HG03432 (cell line): ENCODE data around the gene COG5.
"Not testable (repeated sequence)": the region's sequence is repeated elsewhere in the genome, so short reads cannot be mapped to it uniquely, and the experiment has no call there.

Experiments
- ATAC-seq: cut with Tn5 transposase; IDR thresholded peaks from one replicate; pipeline ENCODE4 v1.9.1; 2021; ENCODE audit warnings: mild to moderate bottlenecking, moderate library complexity; ENCODE audit not compliant: unreplicated experiment

Gene COG5

DNA sequence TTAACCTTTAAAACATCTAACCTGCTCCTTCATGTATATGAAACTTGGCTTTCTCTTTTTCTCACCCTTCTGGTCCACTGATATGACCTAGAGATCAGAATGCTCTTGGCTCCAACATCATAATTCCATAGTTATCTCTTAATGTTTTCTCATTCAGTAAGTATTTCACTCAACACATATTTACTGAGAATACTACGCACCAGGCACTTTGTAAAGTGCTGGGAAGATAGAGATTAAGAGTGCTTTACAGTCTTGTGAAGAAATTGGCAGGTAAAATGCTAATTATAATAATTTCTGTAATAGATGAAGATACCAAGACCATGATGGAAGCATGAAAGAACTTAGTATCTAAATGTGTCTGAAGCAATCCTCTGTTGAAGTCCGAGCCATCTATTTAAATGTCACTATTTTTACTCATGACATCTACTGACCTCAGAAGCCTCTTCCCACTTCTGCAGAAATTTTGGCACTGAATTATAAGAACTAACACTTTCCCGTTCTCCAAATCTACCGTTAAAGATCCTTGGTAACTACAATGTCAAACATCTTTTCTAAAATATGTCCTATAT is 278.7 kb downstream of the COG5 start:
- no peak for ATAC-seq

DNA sequence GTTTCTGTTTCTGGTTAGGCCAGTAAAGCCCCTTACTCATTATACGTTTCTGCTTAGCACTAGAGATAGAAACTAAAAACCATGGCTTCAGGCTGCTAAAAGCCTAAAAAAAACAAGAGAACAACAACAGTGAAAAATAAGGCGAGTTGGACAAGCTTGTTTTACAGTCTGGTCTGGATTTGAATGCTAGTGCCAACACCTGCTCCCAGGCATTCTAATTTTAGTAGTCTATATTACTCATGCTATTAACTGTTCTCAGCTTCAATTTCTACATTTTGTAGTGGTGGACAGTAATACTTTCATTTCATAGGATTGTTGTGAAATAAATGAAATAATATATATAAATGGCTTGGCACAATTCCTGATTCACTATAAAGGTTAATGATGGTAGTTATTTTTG is 286.4 kb downstream of the COG5 start:
- ATAC-seq: no peak

DNA sequence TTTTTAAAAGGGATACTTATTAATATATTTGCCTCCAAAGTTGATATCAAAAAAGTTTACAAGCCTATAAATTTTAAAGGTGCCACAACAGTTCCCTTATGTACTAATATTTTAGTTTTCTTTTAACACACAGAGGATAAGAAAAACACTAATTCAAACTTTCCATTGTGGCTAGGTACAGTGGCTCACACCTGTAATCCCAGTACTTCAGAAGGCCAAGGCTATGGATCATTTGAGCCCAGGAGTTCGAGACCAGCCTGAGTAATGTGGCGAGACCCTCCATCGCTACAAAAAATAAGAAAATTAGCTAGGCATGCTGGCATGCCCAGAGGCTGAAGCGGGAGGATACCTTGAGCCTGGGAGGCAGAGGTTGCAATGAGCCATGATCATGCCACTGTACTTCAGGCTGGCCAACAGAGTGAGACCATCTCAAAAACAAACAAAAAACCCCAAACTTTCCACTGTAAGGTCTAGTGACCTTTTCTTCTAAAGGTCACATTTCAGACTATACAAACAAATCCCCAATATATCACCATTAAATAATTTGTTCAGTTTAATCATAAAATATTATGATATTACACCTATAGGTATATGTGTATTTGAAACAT is 287.4 kb downstream of the COG5 start:
- no peak for ATAC-seq

GRCh38 chr7:107274506-107274905 is 289.2 kb downstream of the COG5 start:
- ATAC-seq: no peak

- no peak for ATAC-seq
Observed at GRCh38 chr7:107269790-107270189, 293.9 kb downstream of the COG5 start.

- no peak for ATAC-seq
Observed at GRCh38 chr7:107268594-107268993, 295.1 kb downstream of the COG5 start.

GRCh38 chr7:107267138-107267537 is 296.6 kb downstream of the COG5 start:
- ATAC-seq: no peak

DNA sequence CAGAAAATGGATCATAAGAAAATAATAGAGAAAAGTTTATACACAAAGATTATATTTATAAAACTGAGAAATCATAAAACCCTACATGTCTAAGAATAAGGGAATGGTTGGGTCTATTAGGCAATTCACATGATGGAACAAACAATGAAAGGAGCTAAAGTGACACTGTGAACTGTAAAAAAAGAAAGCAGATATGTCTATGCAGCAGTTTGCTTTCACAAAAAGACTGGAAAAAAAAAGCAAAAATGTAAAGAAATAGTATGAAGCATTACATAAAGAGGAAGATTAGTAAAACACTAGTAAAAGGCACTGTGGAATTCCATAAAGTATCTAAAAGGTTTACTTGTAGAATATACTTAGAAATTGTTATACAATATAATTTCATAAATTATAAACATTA is 299.0 kb downstream of the COG5 start:
- ATAC-seq: no peak

DNA sequence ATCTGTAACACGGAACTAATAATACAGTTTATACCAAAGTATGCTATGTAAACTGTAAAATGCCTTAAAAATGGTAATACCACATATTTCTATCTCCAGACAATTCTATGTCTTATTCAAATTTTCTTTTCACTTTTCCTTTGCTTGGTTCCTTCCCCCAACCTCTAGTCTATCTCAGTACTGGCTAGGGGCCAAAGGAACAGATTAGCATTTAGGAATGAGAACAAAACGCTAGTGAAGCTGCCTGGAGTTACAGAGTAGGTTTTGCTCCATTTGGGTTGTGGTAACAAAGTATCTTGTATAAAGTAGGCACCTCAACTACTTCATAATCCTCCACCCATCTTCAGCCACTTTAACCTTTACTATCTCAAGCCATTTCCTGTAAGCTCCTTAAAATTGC is 300.9 kb downstream of the COG5 start:
- ATAC-seq: no peak

DNA sequence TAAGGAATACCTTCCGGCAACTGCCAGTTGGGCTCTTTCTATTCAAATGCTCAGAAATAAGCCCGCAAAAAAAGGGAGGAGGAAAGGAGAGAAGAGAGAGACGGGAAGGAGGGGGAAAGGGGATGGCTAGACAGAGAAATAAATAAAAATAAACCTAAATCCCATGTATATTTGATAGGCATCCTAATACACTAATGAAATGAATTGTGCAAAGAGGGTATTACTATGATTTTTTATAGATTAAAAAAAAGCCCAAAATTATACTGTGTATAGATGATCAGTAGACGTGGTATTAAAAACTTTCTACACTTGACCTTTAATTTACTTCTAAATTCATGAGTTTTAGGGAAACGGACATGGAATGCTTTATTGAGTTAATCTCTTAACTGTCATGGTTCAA is 305.0 kb downstream of the COG5 start:
- ATAC-seq: no peak

DNA sequence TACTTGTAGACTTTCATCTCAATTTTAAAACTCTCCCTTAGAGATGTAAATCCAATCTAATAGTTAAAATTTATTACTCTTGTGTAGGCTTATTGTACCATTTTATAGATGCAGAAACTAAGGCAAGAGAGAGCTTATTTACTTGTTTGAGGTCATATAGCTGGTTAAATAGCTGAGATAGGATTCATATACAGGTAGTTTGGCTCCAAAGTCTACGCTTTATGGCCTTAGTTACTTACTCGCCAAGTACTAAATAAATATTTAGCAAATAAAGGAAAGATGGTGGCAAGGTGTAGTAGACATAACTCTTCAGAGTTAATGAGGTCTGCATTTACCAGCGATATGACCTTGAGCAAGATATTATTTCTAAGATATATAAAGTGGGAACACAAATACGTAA is 308.1 kb downstream of the COG5 start:
- ATAC-seq: no peak

DNA sequence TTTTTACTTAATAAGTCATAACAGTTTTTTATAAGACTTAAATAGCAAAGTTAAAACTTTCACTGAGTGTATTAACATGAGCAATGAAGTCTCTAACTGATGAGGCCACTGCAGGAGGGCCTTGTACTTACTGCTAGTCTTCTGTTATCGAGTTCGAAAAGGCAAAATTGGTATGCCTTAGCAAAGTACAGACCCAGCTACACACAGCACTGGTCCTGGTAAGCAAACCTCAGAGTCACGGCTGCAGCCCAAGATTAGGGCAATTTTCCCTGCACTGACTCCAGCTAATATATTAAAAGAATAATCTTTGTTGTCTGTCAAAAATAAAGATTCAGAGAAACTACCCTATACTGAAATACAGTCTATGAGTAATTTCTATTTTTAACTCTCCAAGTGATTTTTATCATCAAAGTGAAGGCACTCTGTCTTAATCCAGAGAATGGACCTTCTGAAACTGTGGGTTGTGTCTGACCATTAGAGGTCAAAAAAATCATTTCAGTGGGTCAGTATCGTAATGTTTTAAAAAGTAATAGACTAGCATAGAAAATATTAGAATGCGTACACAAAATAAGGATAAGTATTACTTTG is 309.2 kb downstream of the COG5 start:
- ATAC-seq: no peak

GRCh38 chr7:107253599-107253998 is 310.1 kb downstream of the COG5 start:
- ATAC-seq: no peak

GRCh38 chr7:107251963-107252362 is 311.8 kb downstream of the COG5 start:
- ATAC-seq: no peak

DNA sequence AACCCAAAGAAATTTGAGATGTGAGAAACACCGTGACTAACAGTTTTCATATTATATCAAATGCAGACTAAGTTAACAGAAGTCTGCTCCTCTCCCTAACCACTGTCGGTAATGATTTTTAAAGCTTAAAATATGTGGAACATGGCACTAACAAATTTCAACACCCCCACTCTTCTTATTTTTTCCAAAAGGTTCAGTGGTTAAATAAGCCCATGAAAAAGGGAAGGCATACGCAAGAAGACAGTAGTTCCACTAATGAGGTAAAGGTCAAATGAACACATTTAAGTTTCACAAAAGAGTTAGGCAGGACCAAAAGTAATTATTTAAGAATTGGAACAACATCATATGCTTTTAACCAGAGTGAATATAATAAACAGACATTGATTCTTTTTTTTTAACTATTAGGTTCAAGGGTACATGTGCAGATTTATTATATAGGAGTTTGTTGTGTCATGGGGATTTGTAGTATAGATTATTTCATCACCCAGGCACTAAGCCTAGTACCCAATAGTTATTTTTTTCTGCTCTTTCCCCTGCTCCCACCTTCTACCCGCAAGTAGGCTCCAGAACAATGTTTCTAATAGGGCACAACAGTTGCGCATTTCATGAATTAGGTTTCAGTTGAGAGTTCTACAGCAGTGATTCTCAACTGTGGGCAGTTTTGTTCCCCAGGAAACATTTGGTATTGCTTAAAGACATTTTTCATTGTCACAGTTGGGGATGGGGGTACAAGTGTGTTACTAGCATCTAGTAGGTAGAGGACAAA is 315.0 kb downstream of the COG5 start:
- no peak for ATAC-seq

DNA sequence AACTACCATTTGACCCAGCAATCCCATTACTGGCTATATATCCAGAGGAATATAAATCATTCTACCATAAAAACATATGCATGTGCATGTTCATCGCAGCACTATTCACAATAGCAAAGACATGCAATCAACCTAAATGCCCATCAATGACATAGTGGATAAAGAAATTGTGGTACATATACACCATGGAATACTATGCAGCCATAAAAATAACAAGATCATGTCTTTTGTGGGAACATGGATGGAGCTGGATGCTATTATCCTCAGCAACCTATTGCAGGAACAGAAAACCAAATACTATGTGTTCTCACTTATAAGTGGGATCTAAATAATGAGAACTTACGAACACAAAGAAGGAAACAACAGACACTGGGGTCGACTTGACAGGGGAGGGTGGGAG is 316.9 kb downstream of the COG5 start:
- not testable (repeated sequence) for ATAC-seq

DNA sequence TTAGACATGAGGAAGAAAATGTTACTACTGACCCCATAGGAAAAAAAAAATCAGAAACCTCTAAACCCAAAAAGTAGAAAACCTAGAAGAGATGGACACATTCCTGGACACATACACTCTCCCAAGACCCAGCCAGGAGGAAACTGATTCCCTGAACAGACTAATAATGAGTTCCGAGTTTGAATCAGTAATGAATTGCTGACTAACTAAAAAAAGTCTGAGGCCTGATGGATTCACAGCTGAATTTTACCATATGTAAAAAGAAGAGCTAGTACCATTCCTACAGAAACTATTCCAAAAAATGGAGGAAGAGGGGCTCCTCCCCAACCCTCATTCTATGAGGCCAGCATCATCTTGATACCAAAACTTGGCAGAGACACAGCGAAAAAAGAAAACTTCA is 319.1 kb downstream of the COG5 start:
- no peak for ATAC-seq

GRCh38 chr7:107242267-107242666 is 321.5 kb downstream of the COG5 start:
- ATAC-seq: no peak

- no peak for ATAC-seq
Observed at GRCh38 chr7:107237451-107237850, 326.3 kb downstream of the COG5 start.

- ATAC-seq: no peak
Observed at GRCh38 chr7:107236862-107237261, 326.9 kb downstream of the COG5 start.

DNA sequence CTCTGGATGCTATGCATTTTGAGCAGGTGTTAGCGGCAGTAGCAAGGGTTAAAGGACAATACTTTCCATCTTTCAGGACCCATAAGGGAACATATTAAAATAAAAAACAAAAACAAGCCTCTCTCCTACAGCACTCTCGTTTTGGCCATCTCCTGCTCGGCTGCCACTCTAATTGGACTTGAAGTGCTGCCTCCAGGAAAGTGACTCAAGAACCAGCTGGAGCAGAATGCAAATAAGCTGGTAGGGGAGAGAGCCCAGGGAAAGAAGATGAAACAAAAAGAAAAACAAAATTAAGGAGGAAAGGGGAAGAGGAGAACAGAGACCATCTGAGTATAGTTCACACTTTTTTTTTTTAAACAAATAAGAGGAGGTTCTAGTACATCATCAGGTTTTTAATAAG is 329.3 kb downstream of the COG5 start:
- ATAC-seq: no peak

- ATAC-seq: no peak
Observed at GRCh38 chr7:107233981-107234380, 329.7 kb downstream of the COG5 start.
